ENCODE results near the gene KCNMB4. TPM values are rescaled to one million over a fixed set of nuclear protein-coding genes. Genes with fewer than 3 reads are reported as not detected.

KCNMB4 gene
- total RNA-seq, 3 donors from 2014 or later (not counting 1 experiment from before 2014, with no cell fraction given), result 0.43 TPM; not detected in 2

DNA sequence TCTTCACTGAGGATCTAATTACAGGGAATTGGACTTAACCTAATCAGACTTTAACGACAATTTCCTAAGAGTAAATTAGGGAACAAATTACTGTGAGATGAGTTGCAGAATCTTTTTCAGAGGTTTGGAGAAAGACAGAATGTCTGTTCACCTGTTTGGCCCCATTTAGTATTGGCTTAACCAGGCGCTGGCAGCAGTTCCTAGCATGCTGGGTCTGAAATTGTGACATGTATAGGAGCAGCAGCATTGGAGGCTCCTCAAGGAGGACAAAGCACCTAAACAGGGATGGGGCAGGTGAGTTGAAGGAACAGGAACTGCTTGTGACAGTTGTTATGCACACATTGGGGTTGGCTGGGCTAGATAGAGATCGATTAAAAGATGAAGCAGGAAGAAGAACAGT is 51.0 kb downstream of the KCNMB4 start:
- TF ChIP-seq CTCF (IDR thresholded peaks at IDR 0.05), result no peak
- intact Hi-C loops (cut with micrococcal nuclease), result no loop called here
- H3K9me3 Mint-ChIP-seq, result no peaks in the 10 kb centered on the region
- H3K36me3 ChIP-seq (ENCODE audit: control insufficient read depth, insufficient read depth, low read length), result no peaks in the 10 kb centered on the region
- ATAC-seq (no peak), DNase-seq (no peak)
- H3K4me1 Mint-ChIP-seq, result peaks cover 0 to 9% of the 10 kb centered on the region in 2 donors
- no peak overlapping the region for H3K4me3 ChIP-seq (ENCODE audit: low read length)
- 96% methylated on average over 3 of the region's 3 CpGs for WGBS (ENCODE audit: insufficient coverage)
- no peaks in the 10 kb centered on the region for H3K9me3 ChIP-seq (ENCODE audit: control insufficient read depth, insufficient read depth, low read length)
- H3K36me3 Mint-ChIP-seq, result no peaks in the 10 kb centered on the region
- H3K27me3 Mint-ChIP-seq (ENCODE audit: low read depth in 2 of 2), result peaks cover 2 to 5% of the 10 kb centered on the region in 2 donors
- H3K4me1 ChIP-seq (ENCODE audit: control insufficient read depth, insufficient read depth, low read length), result no peaks in the 10 kb centered on the region
- no peaks in the 10 kb centered on the region for H3K27me3 ChIP-seq (ENCODE audit: control insufficient read depth, insufficient read depth, low read length)
- H3K4me3 Mint-ChIP-seq, result no peak overlapping the region
- no peak overlapping the region for H3K27ac Mint-ChIP-seq
- H3K27ac ChIP-seq (ENCODE audit: low read length), result no peak overlapping the region

DNA sequence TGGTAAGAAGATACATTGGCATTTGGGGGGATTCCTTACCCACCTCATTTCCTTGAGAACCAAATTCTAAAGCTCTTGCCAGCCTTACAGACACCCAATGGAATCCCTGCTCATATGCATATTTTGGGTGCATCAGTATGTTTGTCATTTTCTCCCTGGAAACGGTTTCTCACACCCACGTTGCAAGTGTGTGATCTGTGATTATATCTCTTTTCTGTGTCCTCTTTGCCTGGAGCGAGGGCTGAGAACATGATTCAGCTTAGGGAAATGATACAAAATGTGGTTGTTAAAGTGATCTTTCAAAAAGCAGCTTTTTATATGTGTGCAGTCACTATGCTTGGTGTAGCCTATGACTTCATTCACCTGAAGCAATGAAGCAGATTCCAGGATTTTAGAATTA is 52.0 kb downstream of the KCNMB4 start:
- ATAC-seq (no peak), DNase-seq (no peak)
- no peaks in the 10 kb centered on the region for H3K9me3 Mint-ChIP-seq
- Histone ChIP-seq H3K9me3 (ENCODE audit: control insufficient read depth, insufficient read depth, low read length) (no peaks in the 10 kb centered on the region), H3K27me3 (ENCODE audit: control insufficient read depth, insufficient read depth, low read length) (no peaks in the 10 kb centered on the region), H3K4me3 (ENCODE audit: low read length) (no peak overlapping the region), H3K36me3 (ENCODE audit: control insufficient read depth, insufficient read depth, low read length) (no peaks in the 10 kb centered on the region), H3K4me1 (ENCODE audit: control insufficient read depth, insufficient read depth, low read length) (no peaks in the 10 kb centered on the region), H3K27ac (ENCODE audit: low read length) (no peak overlapping the region)
- no peaks in the 10 kb centered on the region for H3K36me3 Mint-ChIP-seq
- H3K4me3 Mint-ChIP-seq, result no peak overlapping the region
- intact Hi-C loops (cut with micrococcal nuclease), result no loop called here
- peaks cover 2 to 5% of the 10 kb centered on the region in 2 donors for H3K27me3 Mint-ChIP-seq (ENCODE audit: low read depth in 2 of 2)
- WGBS (ENCODE audit: insufficient coverage), result 49% methylated on average over 3 of the region's 3 CpGs
- peaks cover 0 to 9% of the 10 kb centered on the region in 2 donors for H3K4me1 Mint-ChIP-seq
- no peak overlapping the region for H3K27ac Mint-ChIP-seq
- TF ChIP-seq CTCF (IDR thresholded peaks at IDR 0.05), result no peak

DNA sequence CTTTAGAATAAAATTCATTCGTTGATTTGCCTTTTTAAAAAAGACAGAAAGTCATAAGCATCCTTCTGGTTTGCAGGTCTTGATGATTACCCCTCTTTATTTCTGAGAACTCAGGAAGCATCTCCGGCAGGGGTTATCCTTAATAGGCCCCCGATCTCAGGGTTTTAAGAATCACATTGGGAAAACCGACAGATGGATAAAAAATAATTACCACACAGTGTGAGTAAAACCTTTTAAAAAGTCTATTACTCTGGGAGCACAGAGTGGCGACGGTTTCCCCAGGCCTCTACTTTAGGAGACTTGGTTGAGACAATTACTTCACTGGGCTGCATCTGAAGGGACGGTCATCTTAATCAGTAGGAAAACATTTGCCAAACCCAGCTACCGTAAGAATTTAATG is 56.5 kb downstream of the KCNMB4 start:
- peaks cover 0 to 5% of the 10 kb centered on the region in 2 donors for H3K27me3 Mint-ChIP-seq (ENCODE audit: low read depth in 2 of 2)
- no peaks in the 10 kb centered on the region for H3K9me3 Mint-ChIP-seq
- Histone ChIP-seq H3K36me3 (ENCODE audit: control insufficient read depth, insufficient read depth, low read length) (no peaks in the 10 kb centered on the region), H3K9me3 (ENCODE audit: control insufficient read depth, insufficient read depth, low read length) (no peaks in the 10 kb centered on the region), H3K27me3 (ENCODE audit: control insufficient read depth, insufficient read depth, low read length) (no peaks in the 10 kb centered on the region), H3K4me1 (ENCODE audit: control insufficient read depth, insufficient read depth, low read length) (no peaks in the 10 kb centered on the region), H3K4me3 (ENCODE audit: low read length) (no peak overlapping the region), H3K27ac (ENCODE audit: low read length) (no peak overlapping the region)
- 90% methylated on average over 8 of the region's 8 CpGs for WGBS (ENCODE audit: insufficient coverage)
- TF ChIP-seq CTCF (IDR thresholded peaks at IDR 0.05), result no peak
- no peaks in the 10 kb centered on the region for H3K4me1 Mint-ChIP-seq
- intact Hi-C loops (cut with micrococcal nuclease), result no loop called here
- no peak overlapping the region for H3K4me3 Mint-ChIP-seq
- H3K36me3 Mint-ChIP-seq, result no peaks in the 10 kb centered on the region
- no peak overlapping the region for H3K27ac Mint-ChIP-seq
- ATAC-seq, result no peak
- DNase-seq, result no peak

- no peaks in the 10 kb centered on the region for H3K36me3 ChIP-seq (ENCODE audit: control insufficient read depth, insufficient read depth, low read length)
- no peaks in the 10 kb centered on the region for H3K36me3 Mint-ChIP-seq
- no peak overlapping the region for H3K27ac Mint-ChIP-seq
- H3K27me3 ChIP-seq (ENCODE audit: control insufficient read depth, insufficient read depth, low read length), result no peaks in the 10 kb centered on the region
- DNase-seq (no peak), ATAC-seq (no peak)
- WGBS (ENCODE audit: insufficient coverage), result no CpG with 5 or more reads among the region's 1 CpG
- H3K4me1 ChIP-seq (ENCODE audit: control insufficient read depth, insufficient read depth, low read length), result no peaks in the 10 kb centered on the region
- intact Hi-C loops (cut with micrococcal nuclease), result no loop called here
- no peak overlapping the region for H3K4me3 ChIP-seq (ENCODE audit: low read length)
- H3K4me3 Mint-ChIP-seq, result no peak overlapping the region
- H3K4me1 Mint-ChIP-seq, result no peaks in the 10 kb centered on the region
- H3K9me3 Mint-ChIP-seq, result no peaks in the 10 kb centered on the region
- no peaks in the 10 kb centered on the region for H3K27me3 Mint-ChIP-seq (ENCODE audit: low read depth in 2 of 2)
- H3K9me3 ChIP-seq (ENCODE audit: control insufficient read depth, insufficient read depth, low read length), result no peaks in the 10 kb centered on the region
- H3K27ac ChIP-seq (ENCODE audit: low read length), result no peak overlapping the region
- no peak for TF ChIP-seq CTCF (IDR thresholded peaks at IDR 0.05)
Observed at GRCh38 chr12:70426620-70427019, 60.5 kb downstream of the KCNMB4 start.
